OCI-LY1 (cell line): ENCODE data around the gene ZBTB7C.

ENCODE experiments used
- H2AFZ ChIP-seq: fragments of 200-600 bp; sonication (generic), shearing (Covaris generic); 2 replicates; pipeline ENCODE4 v1.6.0; 2014; ENCODE audit warnings: antibody characterized with exemption, mild to moderate bottlenecking, low read length
- H3F3A ChIP-seq: fragments of 200-600 bp; sonication (generic), shearing (Covaris generic); 2 replicates; pipeline ENCODE4 v1.6.0; 2014; ENCODE audit warnings: mild to moderate bottlenecking, antibody characterized with exemption, low read length, moderate library complexity; ENCODE audit not compliant: insufficient read depth
- H3K27ac ChIP-seq: fragments of 200-600 bp; sonication (generic); 2 replicates; pipeline ENCODE4 v1.5.1; 2014; ENCODE audit warnings: low read length, mixed run types, mild to moderate bottlenecking, low read depth; ENCODE audit not compliant: poor library complexity, severe bottlenecking
- H3K27me3 ChIP-seq: fragments of 200-600 bp; sonication (generic); 2 replicates; pipeline ENCODE4 v1.6.0; 2014; ENCODE audit warnings: antibody characterized with exemption, mild to moderate bottlenecking, low read length, moderate library complexity; ENCODE audit not compliant: insufficient read depth
- H3K36me3 ChIP-seq: fragments of 200-600 bp; sonication (generic); 2 replicates; pipeline ENCODE4 v1.6.1; 2014; ENCODE audit warnings: mild to moderate bottlenecking, antibody characterized with exemption, low read length, moderate library complexity, mixed read lengths; ENCODE audit not compliant: insufficient read depth
- H3K4me1 ChIP-seq: fragments of 200-600 bp; sonication (generic); 2 replicates; pipeline ENCODE4 v1.5.1; 2014; ENCODE audit warnings: mild to moderate bottlenecking, low read length, moderate library complexity; ENCODE audit not compliant: insufficient read depth, severe bottlenecking
- H3K4me2 ChIP-seq: fragments of 200-600 bp; sonication (generic), shearing (Covaris generic); 2 replicates; pipeline ENCODE4 v1.6.1; 2014; ENCODE audit warnings: low read length
- H3K4me3 ChIP-seq: fragments of 200-600 bp; sonication (generic); 2 replicates; pipeline ENCODE4 v1.5.1; 2014; ENCODE audit warnings: low read length, low read depth, mild to moderate bottlenecking, mixed read lengths; ENCODE audit not compliant: poor library complexity, severe bottlenecking
- H3K79me2 ChIP-seq: fragments of 200-600 bp; shearing (Covaris generic); 2 replicates; pipeline ENCODE4 v1.6.1; 2016; ENCODE audit warnings: mixed run types, low read length, mixed read lengths; ENCODE audit not compliant: insufficient read depth
- H3K9ac ChIP-seq: fragments of 200-600 bp; sonication (generic), shearing (Covaris generic); 2 replicates; pipeline ENCODE4 v1.6.1; 2014; ENCODE audit warnings: mild to moderate bottlenecking, low read length, mixed read lengths
- H3K9me2 ChIP-seq: fragments of 200-600 bp; sonication (generic), shearing (Covaris generic); 2 replicates; pipeline ENCODE4 v1.6.1; 2014; ENCODE audit warnings: low read depth, mild to moderate bottlenecking, low read length, mixed read lengths
- H3K9me3 ChIP-seq: fragments of 200-600 bp; shearing (Covaris generic); 2 replicates; pipeline ENCODE4 v1.6.1; 2014; ENCODE audit warnings: low read length, mixed read lengths
- H4K20me1 ChIP-seq: fragments of 200-600 bp; sonication (generic), shearing (Covaris generic); 2 replicates; pipeline ENCODE4 v1.6.0; 2016; ENCODE audit warnings: mild to moderate bottlenecking, low read length; ENCODE audit not compliant: insufficient read depth
- EZH2 ChIP-seq: fragments of 200-600 bp; sonication (generic), shearing (Covaris generic); IDR thresholded peaks from 2 replicates; pipeline ENCODE4 v1.8.0; 2017; ENCODE audit warnings: borderline replicate concordance, mixed run types, mild to moderate bottlenecking, antibody characterized with exemption, low read length, moderate library complexity, mixed read lengths
- TF ChIP-seq, protein P1 (sequence below): fragments of 200-600 bp; sonication (generic), shearing (Covaris generic); IDR thresholded peaks from 2 replicates; pipeline ENCODE4 v1.5.1; 2017; ENCODE audit warnings: mild to moderate bottlenecking, antibody characterized with exemption, low read length, moderate library complexity, mixed read lengths

The ZBTB7C gene

GRCh38 chr18:48337053-48337452 lies 72.1 kb downstream of the ZBTB7C start:
- Histone ChIP-seq H4K20me1 (no peaks in the 10 kb centered on the region), H3K36me3 (no peaks in the 10 kb centered on the region), H3K79me2 (no peaks in the 10 kb centered on the region), H3K27me3 (no peaks in the 10 kb centered on the region), H3K4me3 (no peak overlapping the region), H3K9ac (no peak overlapping the region), H3K27ac (no peak overlapping the region), H3K4me1 (no peaks in the 10 kb centered on the region), H2AFZ (no peak overlapping the region), H3K9me3 (no peaks in the 10 kb centered on the region), H3K4me2 (no peak overlapping the region), H3K9me2 (no peaks in the 10 kb centered on the region), H3F3A (no peaks in the 10 kb centered on the region)
- TF ChIP-seq EZH2: no peak
- TF ChIP-seq, protein P1, sequence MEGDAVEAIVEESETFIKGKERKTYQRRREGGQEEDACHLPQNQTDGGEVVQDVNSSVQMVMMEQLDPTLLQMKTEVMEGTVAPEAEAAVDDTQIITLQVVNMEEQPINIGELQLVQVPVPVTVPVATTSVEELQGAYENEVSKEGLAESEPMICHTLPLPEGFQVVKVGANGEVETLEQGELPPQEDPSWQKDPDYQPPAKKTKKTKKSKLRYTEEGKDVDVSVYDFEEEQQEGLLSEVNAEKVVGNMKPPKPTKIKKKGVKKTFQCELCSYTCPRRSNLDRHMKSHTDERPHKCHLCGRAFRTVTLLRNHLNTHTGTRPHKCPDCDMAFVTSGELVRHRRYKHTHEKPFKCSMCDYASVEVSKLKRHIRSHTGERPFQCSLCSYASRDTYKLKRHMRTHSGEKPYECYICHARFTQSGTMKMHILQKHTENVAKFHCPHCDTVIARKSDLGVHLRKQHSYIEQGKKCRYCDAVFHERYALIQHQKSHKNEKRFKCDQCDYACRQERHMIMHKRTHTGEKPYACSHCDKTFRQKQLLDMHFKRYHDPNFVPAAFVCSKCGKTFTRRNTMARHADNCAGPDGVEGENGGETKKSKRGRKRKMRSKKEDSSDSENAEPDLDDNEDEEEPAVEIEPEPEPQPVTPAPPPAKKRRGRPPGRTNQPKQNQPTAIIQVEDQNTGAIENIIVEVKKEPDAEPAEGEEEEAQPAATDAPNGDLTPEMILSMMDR: no peak

DNA sequence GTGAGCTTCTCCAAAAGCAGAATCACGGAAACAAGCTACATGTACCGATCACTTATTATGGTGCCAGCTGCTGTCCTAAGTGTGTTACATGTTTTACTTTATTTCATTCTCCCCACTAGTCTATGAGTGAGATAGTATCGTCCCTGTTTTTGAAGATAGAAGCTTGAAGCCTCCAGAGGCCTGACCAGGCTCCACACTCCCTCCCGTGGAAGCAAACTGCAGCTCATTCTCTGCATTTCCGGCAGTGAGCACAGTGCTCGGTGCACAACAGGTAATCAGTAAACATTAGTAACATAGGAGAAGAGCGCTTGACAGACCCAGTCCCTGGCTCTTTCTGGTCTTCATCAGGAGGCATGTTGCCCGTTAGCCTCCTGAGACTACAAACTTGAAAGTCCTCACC lies 72.9 kb downstream of the ZBTB7C start:
- H3K36me3 ChIP-seq: no peaks in the 10 kb centered on the region
- H3K4me3 ChIP-seq: no peak overlapping the region
- no peaks in the 10 kb centered on the region for H3K9me2 ChIP-seq
- no peak overlapping the region for H3K4me2 ChIP-seq
- H4K20me1 ChIP-seq: no peaks in the 10 kb centered on the region
- no peaks in the 10 kb centered on the region for H3K27me3 ChIP-seq
- no peaks in the 10 kb centered on the region for H3K4me1 ChIP-seq
- no peak for TF ChIP-seq EZH2
- TF ChIP-seq, protein P1: no peak
- no peaks in the 10 kb centered on the region for H3K79me2 ChIP-seq
- no peaks in the 10 kb centered on the region for H3K9me3 ChIP-seq
- no peak overlapping the region for H3K27ac ChIP-seq
- H3K9ac ChIP-seq: no peak overlapping the region
- H2AFZ ChIP-seq: no peak overlapping the region
- H3F3A ChIP-seq: no peaks in the 10 kb centered on the region

- Histone ChIP-seq H3K9me2 (no peaks in the 10 kb centered on the region), H3K4me2 (no peak overlapping the region), H4K20me1 (no peaks in the 10 kb centered on the region), H3K36me3 (no peaks in the 10 kb centered on the region), H3K9ac (no peak overlapping the region), H3K4me1 (no peaks in the 10 kb centered on the region), H3K27ac (no peak overlapping the region), H3K9me3 (no peaks in the 10 kb centered on the region), H3F3A (no peaks in the 10 kb centered on the region), H3K4me3 (no peak overlapping the region), H3K79me2 (no peaks in the 10 kb centered on the region), H3K27me3 (no peaks in the 10 kb centered on the region), H2AFZ (no peak overlapping the region)
- TF ChIP-seq, protein P1: no peak
- no peak for TF ChIP-seq EZH2
These were observed 73.4 kb downstream of the ZBTB7C start for GRCh38 chr18:48335829-48336228.
